HL-60 (cell line): ENCODE data around the gene RBMS3.

Experiments used
- GABPA ChIP-seq: IDR thresholded peaks from 2 replicates; pipeline ENCODE4 v1.6.1; 2012; ENCODE audit warnings: low read depth
- POLR2AphosphoS5 ChIP-seq: IDR thresholded peaks from 2 replicates; pipeline ENCODE4 v1.6.1; 2012; ENCODE audit warnings: low read depth
- TF ChIP-seq, protein P1 (sequence below): IDR thresholded peaks from one replicate; pipeline ENCODE4 v1.5.1; 2011; ENCODE audit warnings: low read length, control low read depth, inconsistent platforms; ENCODE audit not compliant: insufficient read depth

DNA sequence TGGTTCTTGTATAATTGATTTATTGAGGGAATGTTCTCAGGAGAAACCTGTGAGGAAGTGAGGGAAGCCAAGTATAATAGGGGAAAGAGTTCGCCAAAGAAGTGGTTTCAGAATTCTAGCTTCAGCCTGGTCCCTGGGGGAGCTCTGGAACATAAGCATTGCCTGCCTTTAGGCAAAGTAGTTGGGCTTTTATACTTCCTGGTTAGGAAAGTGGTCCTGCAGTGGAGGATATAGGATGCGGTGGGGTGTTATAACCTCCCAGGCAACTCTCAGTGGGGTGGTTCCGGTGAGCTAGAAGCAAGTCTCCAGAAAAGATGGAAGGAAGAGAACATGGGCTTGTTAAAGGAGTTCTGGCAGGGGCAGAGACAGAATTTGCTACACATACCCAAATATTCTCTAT is 22.7 kb upstream of the RBMS3 start:
- TF ChIP-seq, protein P1, sequence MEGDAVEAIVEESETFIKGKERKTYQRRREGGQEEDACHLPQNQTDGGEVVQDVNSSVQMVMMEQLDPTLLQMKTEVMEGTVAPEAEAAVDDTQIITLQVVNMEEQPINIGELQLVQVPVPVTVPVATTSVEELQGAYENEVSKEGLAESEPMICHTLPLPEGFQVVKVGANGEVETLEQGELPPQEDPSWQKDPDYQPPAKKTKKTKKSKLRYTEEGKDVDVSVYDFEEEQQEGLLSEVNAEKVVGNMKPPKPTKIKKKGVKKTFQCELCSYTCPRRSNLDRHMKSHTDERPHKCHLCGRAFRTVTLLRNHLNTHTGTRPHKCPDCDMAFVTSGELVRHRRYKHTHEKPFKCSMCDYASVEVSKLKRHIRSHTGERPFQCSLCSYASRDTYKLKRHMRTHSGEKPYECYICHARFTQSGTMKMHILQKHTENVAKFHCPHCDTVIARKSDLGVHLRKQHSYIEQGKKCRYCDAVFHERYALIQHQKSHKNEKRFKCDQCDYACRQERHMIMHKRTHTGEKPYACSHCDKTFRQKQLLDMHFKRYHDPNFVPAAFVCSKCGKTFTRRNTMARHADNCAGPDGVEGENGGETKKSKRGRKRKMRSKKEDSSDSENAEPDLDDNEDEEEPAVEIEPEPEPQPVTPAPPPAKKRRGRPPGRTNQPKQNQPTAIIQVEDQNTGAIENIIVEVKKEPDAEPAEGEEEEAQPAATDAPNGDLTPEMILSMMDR, result no peak
- TF ChIP-seq POLR2AphosphoS5 (no peak), GABPA (no peak)
